ENCODE measurements around the gene ZHX3.

DNA sequence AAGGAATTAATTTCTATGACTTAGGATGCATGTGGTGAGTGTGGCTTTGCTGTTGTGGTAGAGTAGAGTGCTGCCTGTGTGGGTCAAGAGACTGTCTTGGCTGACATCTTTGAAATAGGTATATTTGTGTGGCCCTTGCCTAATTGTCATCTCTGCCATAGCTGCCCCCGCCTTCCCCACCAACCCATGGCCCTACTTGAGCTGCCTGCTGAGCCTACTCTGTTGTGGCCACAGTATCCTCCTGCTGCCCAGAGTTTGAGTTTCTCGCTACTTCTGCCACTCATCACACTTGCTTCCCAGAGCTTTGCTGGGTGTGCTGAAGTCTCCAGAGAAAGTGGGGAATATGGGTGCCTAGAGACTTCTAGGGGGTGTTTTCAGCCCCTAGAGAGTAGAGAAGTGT is 172.2 kb downstream of the ZHX3 start:
- TF ChIP-seq POLR2A (IDR thresholded peaks at IDR 0.05): no peak
- TF ChIP-seq, protein P1, sequence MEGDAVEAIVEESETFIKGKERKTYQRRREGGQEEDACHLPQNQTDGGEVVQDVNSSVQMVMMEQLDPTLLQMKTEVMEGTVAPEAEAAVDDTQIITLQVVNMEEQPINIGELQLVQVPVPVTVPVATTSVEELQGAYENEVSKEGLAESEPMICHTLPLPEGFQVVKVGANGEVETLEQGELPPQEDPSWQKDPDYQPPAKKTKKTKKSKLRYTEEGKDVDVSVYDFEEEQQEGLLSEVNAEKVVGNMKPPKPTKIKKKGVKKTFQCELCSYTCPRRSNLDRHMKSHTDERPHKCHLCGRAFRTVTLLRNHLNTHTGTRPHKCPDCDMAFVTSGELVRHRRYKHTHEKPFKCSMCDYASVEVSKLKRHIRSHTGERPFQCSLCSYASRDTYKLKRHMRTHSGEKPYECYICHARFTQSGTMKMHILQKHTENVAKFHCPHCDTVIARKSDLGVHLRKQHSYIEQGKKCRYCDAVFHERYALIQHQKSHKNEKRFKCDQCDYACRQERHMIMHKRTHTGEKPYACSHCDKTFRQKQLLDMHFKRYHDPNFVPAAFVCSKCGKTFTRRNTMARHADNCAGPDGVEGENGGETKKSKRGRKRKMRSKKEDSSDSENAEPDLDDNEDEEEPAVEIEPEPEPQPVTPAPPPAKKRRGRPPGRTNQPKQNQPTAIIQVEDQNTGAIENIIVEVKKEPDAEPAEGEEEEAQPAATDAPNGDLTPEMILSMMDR (IDR thresholded peaks at IDR 0.05): no peak

Measured in suprapubic skin (tissue), 3 donors.